ACC112 (cell line): Measurements from ENCODE around the gene MYD88.

ENCODE experiments used
- H2AFZ ChIP-seq: fragments of 200-600 bp; sonication (generic); one replicate; pipeline ENCODE4 v1.6.0; 2017; ENCODE audit warnings: antibody characterized with exemption, low read length; ENCODE audit not compliant: unreplicated experiment
- H3K27ac ChIP-seq: fragments of 200-600 bp; sonication (generic); 2 replicates; pipeline ENCODE4 v1.5.1; 2014; ENCODE audit warnings: low read depth, mild to moderate bottlenecking, antibody characterized with exemption, low read length, moderate library complexity
- H3K27me3 ChIP-seq: fragments of 200-600 bp; sonication (generic); 2 replicates; pipeline ENCODE4 v1.6.1; 2014; ENCODE audit warnings: mild to moderate bottlenecking, antibody characterized with exemption, low read length, moderate library complexity, mixed read lengths; ENCODE audit not compliant: insufficient read depth
- H3K36me3 ChIP-seq: fragments of 200-600 bp; sonication (generic); 2 replicates; pipeline ENCODE4 v1.6.1; 2016; ENCODE audit warnings: mild to moderate bottlenecking, antibody characterized with exemption, low read length, moderate library complexity, mixed read lengths; ENCODE audit not compliant: insufficient read depth
- H3K4me1 ChIP-seq: fragments of 200-600 bp; sonication (generic); one replicate; pipeline ENCODE4 v1.6.1; 2016; ENCODE audit warnings: low read length, mixed read lengths; ENCODE audit not compliant: insufficient read depth, unreplicated experiment, control insufficient read depth
- H3K4me3 ChIP-seq: fragments of 200-600 bp; sonication (generic); 2 replicates; pipeline ENCODE4 v1.5.1; 2014; ENCODE audit warnings: mild to moderate bottlenecking, low read depth, low read length
- H3K79me2 ChIP-seq: fragments of 200-600 bp; sonication (generic); one replicate; pipeline ENCODE4 v1.6.0; 2016; ENCODE audit warnings: low read length; ENCODE audit not compliant: control insufficient read depth, unreplicated experiment, insufficient read depth

MYD88 gene

GRCh38 chr3:38147421-38147820 lies 9.0 kb downstream of the MYD88 start:
- H3K4me3 ChIP-seq: no peak overlapping the region
- no peaks in the 10 kb centered on the region for H3K36me3 ChIP-seq
- no peaks in the 10 kb centered on the region for H3K79me2 ChIP-seq
- no peak overlapping the region for H3K27ac ChIP-seq
- H2AFZ ChIP-seq: no peak overlapping the region
- peaks cover 8% of the 10 kb centered on the region for H3K4me1 ChIP-seq
- H3K27me3 ChIP-seq: no peaks in the 10 kb centered on the region

- Histone ChIP-seq H2AFZ (no peak overlapping the region), H3K36me3 (no peaks in the 10 kb centered on the region), H3K27me3 (no peaks in the 10 kb centered on the region), H3K79me2 (no peaks in the 10 kb centered on the region), H3K27ac (no peak overlapping the region), H3K4me3 (no peak overlapping the region), H3K4me1 (peaks cover 8% of the 10 kb centered on the region)
Observed at GRCh38 chr3:38148311-38148882, 9.9 kb downstream of the MYD88 start.

- peaks cover 16% of the 10 kb centered on the region for H3K4me1 ChIP-seq
- H3K4me3 ChIP-seq: no peak overlapping the region
- no peaks in the 10 kb centered on the region for H3K79me2 ChIP-seq
- H2AFZ ChIP-seq: no peak overlapping the region
- H3K27me3 ChIP-seq: no peaks in the 10 kb centered on the region
- H3K36me3 ChIP-seq: no peaks in the 10 kb centered on the region
- no peak overlapping the region for H3K27ac ChIP-seq
Observed at GRCh38 chr3:38149708-38150107, 11.2 kb downstream of the MYD88 start.

GRCh38 chr3:38150780-38151528 lies 12.5 kb downstream of the MYD88 start:
- H2AFZ ChIP-seq: no peak overlapping the region
- H3K36me3 ChIP-seq: no peaks in the 10 kb centered on the region
- H3K27ac ChIP-seq: no peak overlapping the region
- H3K27me3 ChIP-seq: no peaks in the 10 kb centered on the region
- H3K4me3 ChIP-seq: no peak overlapping the region
- peaks cover 18% of the 10 kb centered on the region for H3K4me1 ChIP-seq
- H3K79me2 ChIP-seq: no peaks in the 10 kb centered on the region

DNA sequence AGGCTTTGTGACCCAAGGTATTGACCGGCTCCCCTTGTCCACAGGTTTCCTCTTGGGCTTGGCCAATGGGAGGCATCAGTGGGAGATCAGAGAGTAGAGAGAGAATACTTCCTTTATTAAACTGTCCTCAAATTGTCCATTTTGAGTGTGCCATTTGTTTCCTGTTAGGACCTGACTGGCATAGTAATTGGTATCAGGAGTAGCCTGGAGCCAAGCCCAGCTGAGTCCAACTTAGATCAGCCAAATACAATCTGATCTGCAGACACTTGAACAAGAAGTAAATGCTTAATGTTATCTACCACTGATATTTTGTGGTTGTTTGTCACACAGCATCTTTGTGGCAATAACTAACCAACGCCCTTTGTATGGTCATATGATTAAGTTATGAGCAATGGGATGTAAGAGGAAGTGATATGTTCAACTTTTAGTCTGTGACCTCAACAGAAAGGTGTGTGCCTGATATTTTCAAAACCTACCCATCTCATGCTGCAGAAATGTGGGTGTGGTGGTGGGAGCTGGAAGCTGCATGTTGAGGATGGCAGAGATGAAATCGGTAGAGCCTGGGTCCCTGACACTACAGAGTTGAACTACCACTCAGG lies 13.3 kb downstream of the MYD88 start:
- no peak overlapping the region for H3K4me3 ChIP-seq
- H3K36me3 ChIP-seq: no peaks in the 10 kb centered on the region
- H2AFZ ChIP-seq: no peak overlapping the region
- H3K79me2 ChIP-seq: no peaks in the 10 kb centered on the region
- H3K27me3 ChIP-seq: no peaks in the 10 kb centered on the region
- peaks cover 18% of the 10 kb centered on the region for H3K4me1 ChIP-seq
- H3K27ac ChIP-seq: peak overlapping the region; percentile 18; the same call in 1 of the 2 replicates

DNA sequence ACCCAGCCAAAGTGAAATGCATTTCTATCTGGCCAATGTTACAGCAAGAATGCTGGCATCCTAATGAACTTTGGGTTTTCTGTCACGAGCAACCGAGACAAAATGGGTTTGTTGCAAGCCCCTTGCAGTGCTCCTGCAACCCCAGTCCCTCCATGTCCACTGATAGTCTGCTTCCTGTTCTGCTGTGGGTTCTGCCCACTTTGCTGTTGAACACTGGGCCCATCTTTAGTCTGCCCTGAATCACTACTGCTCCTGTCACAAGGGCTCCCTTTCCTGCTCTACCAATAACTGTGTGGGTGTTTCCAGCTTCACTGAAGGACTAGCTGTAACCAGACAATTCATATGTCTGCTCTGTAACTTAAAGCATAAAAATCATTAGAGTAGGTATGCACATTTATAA lies 14.1 kb downstream of the MYD88 start:
- Histone ChIP-seq H3K4me3 (no peak overlapping the region), H3K27me3 (no peaks in the 10 kb centered on the region), H3K79me2 (no peaks in the 10 kb centered on the region), H2AFZ (no peak overlapping the region), H3K27ac (no peak overlapping the region), H3K4me1 (peaks cover 18% of the 10 kb centered on the region), H3K36me3 (no peaks in the 10 kb centered on the region)

GRCh38 chr3:38153221-38153620 lies 14.8 kb downstream of the MYD88 start:
- Histone ChIP-seq H3K36me3 (no peaks in the 10 kb centered on the region), H3K79me2 (no peaks in the 10 kb centered on the region), H3K4me1 (peaks cover 18% of the 10 kb centered on the region), H3K27me3 (no peaks in the 10 kb centered on the region), H2AFZ (no peak overlapping the region), H3K4me3 (no peak overlapping the region), H3K27ac (peak overlapping the region; percentile 40; the same call in 1 of the 2 replicates)

- H3K36me3 ChIP-seq: no peaks in the 10 kb centered on the region
- H3K4me1 ChIP-seq: peaks cover 18% of the 10 kb centered on the region
- no peaks in the 10 kb centered on the region for H3K27me3 ChIP-seq
- H2AFZ ChIP-seq: no peak overlapping the region
- no peaks in the 10 kb centered on the region for H3K79me2 ChIP-seq
- peak overlapping the region; percentile 51 for H3K27ac ChIP-seq
- no peak overlapping the region for H3K4me3 ChIP-seq
Observed at GRCh38 chr3:38154033-38154494, 15.6 kb downstream of the MYD88 start.

- H3K4me3 ChIP-seq: no peak overlapping the region
- peaks cover 18% of the 10 kb centered on the region for H3K4me1 ChIP-seq
- peak overlapping the region; percentile 51 for H3K27ac ChIP-seq
Observed at GRCh38 chr3:38154625-38155255, 16.3 kb downstream of the MYD88 start.

GRCh38 chr3:38155825-38156224 lies 17.4 kb downstream of the MYD88 start:
- Histone ChIP-seq H3K36me3 (no peaks in the 10 kb centered on the region), H3K4me3 (no peak overlapping the region), H2AFZ (no peak overlapping the region), H3K27me3 (no peaks in the 10 kb centered on the region), H3K27ac (no peak overlapping the region), H3K79me2 (no peaks in the 10 kb centered on the region), H3K4me1 (peaks cover 18% of the 10 kb centered on the region)

More at GRCh38 chr3:38154625-38155255, 16.3 kb downstream of the MYD88 start:
- H2AFZ ChIP-seq: no peak overlapping the region
- no peaks in the 10 kb centered on the region for H3K79me2 ChIP-seq
- no peaks in the 10 kb centered on the region for H3K36me3 ChIP-seq
- no peaks in the 10 kb centered on the region for H3K27me3 ChIP-seq
